Left renal pelvis (tissue), 4 donors: Measurements from ENCODE around the gene SYNM. TPM values are rescaled to one million over a fixed set of nuclear protein-coding genes. Genes with fewer than 3 reads are reported as not detected.
"Not testable (repeated sequence)": the region's sequence is repeated elsewhere in the genome, so short reads cannot be mapped to it uniquely, and the experiment has no call there.

ENCODE experiments used
- DNase-seq, 4 donors: peaks; one replicate each; pipeline ENCODE4 v3.0.0-alpha.2; 2013; ENCODE audit warnings: low read depth in 4 of 4, low spot score in 3 of 4
- polyA plus RNA-seq, 4 donors: library from polyadenylated mRNA; unstranded; fragments of 120-200 nt; gene quantifications; one replicate each; pipeline ENCODE4 v1.2.1, GENCODE V29; 2013; ENCODE audit not compliant: insufficient read length in 4 of 4

The SYNM gene
- 1 to 10 TPM; 1.8 to 3.1 (median 2.1) TPM for polyA plus RNA-seq

DNA sequence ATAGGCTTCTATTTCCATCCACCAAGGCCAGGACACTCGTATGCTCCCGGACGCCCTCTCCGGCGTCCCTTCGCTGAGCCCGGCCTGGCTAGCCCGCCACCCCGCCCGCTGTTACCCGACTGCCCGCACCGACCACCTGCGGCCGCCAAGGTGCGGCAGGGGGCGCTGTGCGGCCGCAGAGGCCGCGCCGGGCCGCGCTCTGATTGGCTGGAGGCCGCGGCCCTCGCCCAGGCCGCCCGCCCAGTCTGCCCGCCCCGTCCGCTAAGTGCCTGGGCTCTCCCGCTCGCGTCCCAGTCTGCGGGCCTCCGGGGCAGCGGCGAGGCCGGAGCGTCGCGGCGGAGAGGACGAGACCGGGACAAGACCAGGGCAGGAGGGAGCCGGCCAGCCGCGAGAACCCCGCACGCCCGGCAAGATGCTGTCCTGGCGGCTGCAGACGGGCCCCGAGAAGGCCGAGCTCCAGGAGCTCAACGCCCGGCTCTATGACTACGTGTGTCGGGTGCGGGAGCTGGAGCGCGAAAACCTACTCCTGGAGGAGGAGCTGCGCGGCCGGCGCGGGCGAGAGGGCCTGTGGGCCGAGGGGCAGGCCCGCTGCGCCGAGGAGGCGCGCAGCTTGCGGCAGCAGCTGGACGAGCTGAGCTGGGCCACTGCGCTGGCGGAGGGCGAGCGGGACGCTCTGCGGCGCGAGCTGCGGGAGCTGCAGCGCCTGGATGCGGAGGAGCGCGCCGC lies at the start of gene SYNM:
TSS of gene SYNM (plus strand) at position 293 of the 726 bp plus-strand sequence. CDS start at position 413, 120 bp downstream.
- DNase-seq = no peak

DNA sequence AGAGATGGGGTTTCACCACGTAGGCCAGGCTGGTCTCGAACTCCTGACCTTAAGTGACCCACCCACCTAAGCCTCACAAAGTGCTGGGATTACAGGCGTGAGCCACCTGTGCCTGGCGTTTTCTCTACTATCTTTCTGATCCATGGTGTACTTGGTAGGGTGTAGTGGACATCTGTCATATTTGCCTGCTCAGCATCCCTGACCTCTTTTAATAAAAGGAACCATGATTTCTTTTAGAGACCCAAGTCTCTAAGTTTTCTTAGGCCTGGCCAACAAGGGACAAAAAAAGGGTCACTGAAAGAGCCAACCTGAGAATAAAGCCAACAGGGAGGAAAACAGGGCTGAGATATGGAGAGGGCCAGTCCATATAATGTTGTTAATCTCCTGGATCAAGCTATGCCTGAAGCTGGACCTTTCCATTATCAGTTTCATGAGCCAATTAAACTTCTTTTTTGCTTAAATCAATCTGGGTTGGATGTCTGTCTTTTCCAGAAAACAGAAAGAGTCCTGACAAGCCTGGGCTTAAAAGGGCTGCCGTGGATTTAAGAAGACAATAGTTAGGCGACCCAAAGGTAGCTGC lies 49.2 kb upstream of the SYNM start:
- no peak for DNase-seq

DNA sequence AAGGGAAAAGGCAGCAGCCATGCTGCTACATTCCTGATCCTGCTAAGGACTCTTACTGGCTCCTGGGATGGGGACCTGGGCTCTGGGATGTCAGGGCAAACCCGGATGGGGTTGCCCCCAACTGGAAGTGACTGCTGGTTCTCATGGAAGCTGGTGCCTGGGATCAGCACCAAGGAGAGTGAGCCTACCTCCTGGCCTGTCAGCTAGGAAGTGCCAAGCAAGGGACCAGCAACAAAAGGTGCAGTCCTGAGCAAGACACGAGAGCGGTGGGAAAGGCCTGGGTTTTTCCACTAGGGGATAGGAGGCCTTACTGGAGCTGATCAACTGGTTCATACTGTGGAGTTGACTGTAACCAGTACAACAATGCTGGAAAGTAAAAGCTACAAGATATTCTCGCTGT lies 47.9 kb upstream of the SYNM start:
- no peak for DNase-seq

- DNase-seq = no peak
Measured at GRCh38 chr15:99057697-99058420, 47.0 kb upstream of the SYNM start.

DNA sequence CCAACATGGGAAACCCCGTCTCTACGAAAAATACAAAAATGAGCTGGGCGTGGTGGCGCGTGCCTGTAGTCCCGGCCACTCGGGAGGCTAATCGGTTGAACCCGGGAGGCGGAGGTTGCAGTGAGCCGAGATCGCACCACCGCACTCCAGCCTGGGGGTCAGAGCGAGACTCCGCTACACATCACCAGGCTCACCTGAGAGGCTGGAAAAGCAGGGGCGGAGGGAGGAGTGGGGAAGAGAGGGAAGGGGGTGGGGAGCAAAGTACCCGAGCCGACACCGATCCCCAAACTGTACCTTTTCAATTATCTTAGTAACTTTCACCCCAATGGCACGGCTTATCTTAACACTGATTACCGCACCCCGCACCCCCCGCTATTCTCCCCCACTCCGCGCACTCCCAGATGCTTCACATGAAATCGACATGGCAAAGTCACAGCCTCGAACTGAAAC lies 46.4 kb upstream of the SYNM start:
- no peak for DNase-seq

DNA sequence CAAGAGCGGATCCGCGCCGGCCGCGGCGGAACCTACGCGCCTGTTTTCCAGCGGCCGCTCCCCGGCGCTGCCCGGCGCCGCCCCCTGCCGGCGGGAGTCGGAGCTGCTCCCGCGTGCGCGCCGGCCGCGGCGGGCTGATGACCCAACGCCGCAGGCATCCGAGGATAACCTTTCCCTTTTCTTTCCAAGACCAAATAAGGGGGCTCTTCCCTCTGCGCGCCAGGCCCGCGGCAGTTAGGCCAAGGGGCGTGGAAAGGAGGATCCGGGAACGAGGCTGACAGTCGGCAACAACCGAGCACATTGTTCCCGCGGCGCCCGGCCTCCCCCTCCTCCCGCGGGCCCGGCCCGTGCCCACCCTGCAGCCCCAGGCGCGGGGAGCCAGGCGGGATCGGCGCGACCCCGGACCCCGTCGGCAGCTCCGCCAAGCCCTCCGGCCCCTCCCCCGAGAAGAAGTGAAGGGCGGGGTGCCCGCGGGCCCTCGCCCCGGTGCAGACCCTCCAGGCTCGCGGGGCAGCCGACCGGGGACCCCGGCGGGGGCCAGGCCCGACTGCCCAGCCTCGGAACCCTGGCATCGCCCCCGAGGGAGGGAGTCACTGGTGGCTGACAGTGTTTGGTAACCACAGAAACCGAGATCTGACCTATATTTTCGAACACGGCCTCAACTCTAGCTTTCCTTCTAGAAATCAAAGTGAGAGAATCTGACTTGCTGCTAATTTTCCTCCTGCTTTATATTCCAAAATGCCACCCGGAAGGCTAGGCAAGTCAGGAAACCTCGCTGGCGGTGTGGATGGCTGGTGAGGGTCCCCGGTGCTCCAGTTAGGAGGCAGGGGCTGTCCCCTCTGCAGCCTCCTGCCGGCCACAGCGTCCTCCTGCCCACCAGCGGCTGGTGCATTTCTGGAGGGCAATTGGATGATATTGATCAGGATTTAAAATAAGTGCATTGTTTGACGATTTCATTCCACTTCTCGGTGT lies 45.6 kb upstream of the SYNM start:
- DNase-seq = peak; percentile 31 to 59 (median 57)

DNA sequence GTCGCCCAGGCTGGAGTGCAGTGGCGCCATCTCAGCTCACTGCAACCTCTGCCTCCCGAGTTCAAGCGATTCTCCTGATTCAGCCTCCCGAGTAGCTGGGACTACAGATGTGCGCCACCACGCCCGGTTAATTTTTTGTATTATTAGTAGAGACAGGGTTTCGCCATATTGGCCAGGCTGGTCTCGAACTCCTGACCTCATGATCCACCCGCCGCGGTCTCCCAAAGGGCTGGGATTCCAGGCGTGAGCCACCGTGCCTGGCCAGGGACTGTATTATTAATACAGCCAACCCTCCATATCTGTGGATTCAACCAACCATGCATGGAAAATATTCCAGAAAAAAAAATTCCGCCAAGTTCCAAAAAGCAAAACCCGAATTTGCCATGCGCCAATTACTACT lies 44.7 kb upstream of the SYNM start:
- not testable (repeated sequence) for DNase-seq

DNA sequence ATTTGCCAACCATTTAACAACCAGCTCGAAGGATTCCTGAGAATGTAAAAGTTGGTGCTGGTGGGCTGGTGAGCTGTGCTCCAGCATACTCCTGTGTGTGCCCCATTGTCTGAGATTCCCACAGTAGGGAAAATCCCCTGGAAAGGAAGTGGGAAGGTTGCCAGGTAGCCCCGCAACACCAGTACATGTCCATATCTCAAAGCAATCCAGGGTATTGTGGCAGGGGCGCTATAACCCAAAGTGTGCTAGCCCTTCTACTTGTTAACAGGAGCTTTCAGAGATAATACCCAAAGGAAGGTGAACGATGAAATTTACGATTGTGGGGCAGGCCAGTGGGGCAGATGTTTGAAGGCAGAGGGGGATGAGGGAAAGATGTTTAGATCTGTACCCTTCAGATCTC lies 42.7 kb upstream of the SYNM start:
- DNase-seq = no peak

- no peak for DNase-seq
Measured at GRCh38 chr15:99068186-99068585, 36.7 kb upstream of the SYNM start.

DNA sequence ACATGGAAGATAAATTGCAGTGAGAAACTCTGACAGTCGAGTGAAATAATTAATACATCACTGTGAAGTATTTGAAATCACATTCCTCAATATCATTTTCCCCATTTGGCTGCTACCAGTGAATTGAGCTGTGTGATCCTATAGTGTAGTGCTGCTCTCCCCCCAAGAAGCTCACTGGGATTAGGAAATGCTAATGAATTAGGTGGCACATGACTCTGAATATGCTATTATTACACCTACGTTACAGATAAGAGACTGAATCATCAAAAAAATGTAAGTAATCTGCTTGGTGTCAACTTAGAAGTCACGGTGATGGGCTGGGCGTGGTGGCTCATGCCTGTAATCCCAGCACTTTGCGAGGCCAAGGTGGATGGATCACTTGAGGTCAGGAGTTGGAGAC lies 34.7 kb upstream of the SYNM start:
- DNase-seq = no peak

DNA sequence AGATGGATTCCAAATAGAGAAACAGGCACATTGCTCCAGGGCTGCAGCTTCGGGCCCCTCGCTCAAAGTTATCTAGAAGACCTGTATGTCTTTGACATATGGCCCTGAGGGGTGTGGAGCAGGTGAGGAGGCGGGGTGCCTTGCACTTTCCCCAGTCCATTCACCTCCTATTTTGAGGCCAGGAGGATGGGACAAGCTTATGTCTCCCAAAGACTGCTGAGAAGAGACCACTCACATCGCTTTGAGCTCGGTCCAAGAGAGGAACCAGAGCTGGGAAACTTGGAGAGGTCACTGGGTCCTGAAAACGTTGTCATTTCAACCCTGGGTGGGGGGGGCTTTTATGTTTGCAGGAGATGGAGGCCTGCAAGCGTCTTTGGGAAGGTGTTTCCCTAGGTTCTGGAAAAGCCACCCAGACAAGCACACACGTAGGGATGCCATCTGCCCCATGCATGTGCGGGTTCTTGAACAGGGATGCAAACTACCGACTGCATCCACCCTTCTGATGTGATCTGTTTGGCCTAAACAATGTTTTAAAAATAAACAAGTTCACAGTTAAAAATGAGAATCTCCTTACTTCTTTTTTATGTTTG lies 33.7 kb upstream of the SYNM start:
- DNase-seq = no peak

GRCh38 chr15:99073008-99073717 lies 31.7 kb upstream of the SYNM start:
- no peak for DNase-seq

DNA sequence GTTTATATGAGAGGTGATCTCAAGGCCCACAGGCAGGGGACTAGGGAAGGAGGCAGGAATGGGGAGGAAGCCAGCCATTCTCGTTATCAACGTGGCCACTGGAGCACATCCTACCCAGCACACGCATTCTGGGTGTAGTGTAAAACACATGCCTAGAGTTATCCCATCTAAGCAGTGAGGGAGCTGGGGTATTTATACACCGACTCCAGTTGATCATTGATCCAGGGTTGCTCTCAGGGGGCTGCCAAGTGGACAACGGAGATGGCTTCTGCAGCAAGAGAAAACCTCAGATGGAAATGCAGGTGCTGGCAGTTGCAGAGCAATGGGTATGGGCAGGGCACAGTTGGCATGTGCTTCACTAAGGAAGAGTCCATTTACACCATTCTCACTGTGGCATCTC lies 30.4 kb upstream of the SYNM start:
- no peak for DNase-seq

DNA sequence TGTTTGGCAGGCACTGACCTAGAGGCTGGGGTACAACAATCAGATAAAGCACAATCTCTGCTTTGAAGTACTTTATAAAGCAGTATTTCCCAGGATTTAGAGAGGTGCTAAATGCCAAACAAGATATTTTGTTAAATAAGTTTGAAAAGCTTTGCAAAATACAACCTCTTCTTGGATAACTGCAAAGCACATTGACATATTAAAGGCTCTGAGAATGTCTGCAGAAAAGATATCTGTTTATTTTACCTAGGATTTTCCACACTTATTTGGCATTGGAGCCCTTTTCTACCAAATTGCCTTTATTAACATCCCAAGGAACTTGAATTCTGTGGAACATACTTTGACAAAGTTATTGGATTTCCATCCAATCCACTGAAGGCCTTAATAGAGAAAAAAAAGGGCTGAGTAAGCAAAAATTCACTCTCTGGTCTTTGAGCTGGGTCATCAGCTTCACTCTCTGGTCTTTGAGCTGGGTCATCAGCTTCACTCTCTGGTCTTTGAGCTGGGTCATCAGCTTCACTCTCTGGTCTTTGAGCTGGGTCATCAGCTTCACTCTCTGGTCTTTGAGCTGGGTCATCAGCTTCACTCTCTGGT lies 29.7 kb upstream of the SYNM start:
- DNase-seq = not testable (repeated sequence)

DNA sequence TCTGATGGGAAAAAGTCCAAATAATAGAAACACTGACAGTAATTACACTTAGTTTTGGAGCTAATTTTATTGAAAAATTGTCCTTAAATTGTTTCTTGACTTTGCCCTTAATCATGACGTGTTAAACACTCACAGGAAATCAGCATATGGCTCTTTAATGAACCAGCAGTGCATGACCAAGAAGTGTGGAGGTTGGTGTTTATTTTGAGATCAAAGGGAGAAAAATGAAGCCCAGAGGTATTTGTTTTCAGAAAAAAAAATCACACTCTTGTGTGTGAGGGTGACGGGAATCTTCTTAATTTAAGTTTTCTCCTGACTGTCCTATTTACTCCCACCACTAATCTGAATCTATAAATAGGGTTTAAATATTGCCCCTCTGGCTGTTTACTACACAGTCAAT lies 28.8 kb upstream of the SYNM start:
- DNase-seq = no peak

DNA sequence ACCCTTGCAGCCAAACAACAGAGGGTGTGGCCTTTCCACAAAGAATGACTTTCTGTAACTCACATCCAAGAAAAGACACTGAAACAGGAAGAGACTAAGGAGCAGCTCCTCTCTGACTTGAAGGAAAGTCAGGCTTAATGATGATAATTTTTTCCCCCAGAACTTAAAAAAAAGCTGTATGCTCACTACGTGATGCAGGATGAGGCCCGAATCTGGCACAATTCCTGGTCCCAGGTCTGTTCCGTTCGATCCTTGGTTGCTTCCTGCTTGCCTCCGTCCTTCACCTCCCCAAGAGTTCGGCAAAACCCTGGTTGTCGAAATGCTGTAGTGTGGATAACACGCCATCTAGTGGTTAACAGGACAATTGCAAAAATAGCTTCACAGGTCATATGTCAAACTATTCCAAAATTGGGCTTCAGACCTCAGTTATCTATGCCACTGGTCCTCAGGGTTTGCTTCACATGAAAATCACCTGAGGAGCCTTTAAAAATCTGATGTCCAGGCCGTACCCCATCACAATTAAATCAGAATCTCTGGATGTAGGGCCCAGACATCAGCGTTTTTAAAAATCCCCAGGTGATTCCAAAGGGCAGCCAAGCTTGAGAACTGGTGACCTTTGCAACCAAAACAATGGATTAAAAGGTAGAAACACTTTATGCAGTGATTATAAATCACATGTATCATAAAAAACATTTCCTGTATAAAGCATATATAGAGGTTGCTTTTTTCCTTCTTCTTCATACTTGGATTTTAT lies 28.1 kb upstream of the SYNM start:
- peak in 3 of 4 donors; percentile 50 to 61 (median 58) for DNase-seq

- no peak for DNase-seq
Measured at GRCh38 chr15:99082798-99083197, 22.1 kb upstream of the SYNM start.

GRCh38 chr15:99084965-99085364 lies 19.9 kb upstream of the SYNM start:
- no peak for DNase-seq
